HG03457 (cell line): Measurements from ENCODE around the gene PLPP4.

ENCODE experiments used
- ATAC-seq: cut with Tn5 transposase; IDR thresholded peaks from one replicate; pipeline ENCODE4 v1.9.1; 2021; ENCODE audit warnings: moderate number of reproducible peaks; ENCODE audit not compliant: unreplicated experiment

PLPP4 gene

GRCh38 chr10:120456143-120456625, 843 bp upstream of the PLPP4 start:
- ATAC-seq: no peak

GRCh38 chr10:120457431-120458172, 575 bp downstream of the PLPP4 start:
- ATAC-seq: no peak

- ATAC-seq: no peak
Measured at GRCh38 chr10:120458432-120458831, 1.4 kb downstream of the PLPP4 start.

- no peak for ATAC-seq
Measured at GRCh38 chr10:120459185-120459584, 2.2 kb downstream of the PLPP4 start.

GRCh38 chr10:120460186-120460585, 3.2 kb downstream of the PLPP4 start:
- ATAC-seq: no peak

GRCh38 chr10:120460776-120461175, 3.7 kb downstream of the PLPP4 start:
- ATAC-seq: no peak

- no peak for ATAC-seq
Measured at GRCh38 chr10:120462018-120462682, 5.1 kb downstream of the PLPP4 start.

- no peak for ATAC-seq
Measured at GRCh38 chr10:120465138-120465537, 8.1 kb downstream of the PLPP4 start.

- no peak for ATAC-seq
Measured at GRCh38 chr10:120466006-120466405, 9.0 kb downstream of the PLPP4 start.

GRCh38 chr10:120473593-120473992, 16.6 kb downstream of the PLPP4 start:
- no peak for ATAC-seq

GRCh38 chr10:120474956-120475355, 17.9 kb downstream of the PLPP4 start:
- ATAC-seq: no peak

- no peak for ATAC-seq
Measured at GRCh38 chr10:120475844-120476791, 19.1 kb downstream of the PLPP4 start.

GRCh38 chr10:120477021-120477742, 20.2 kb downstream of the PLPP4 start:
- ATAC-seq: no peak

- ATAC-seq: no peak
Measured at GRCh38 chr10:120477743-120478141, 20.7 kb downstream of the PLPP4 start.

GRCh38 chr10:120478386-120478785, 21.4 kb downstream of the PLPP4 start:
- no peak for ATAC-seq

- no peak for ATAC-seq
Measured at GRCh38 chr10:120479506-120479905, 22.5 kb downstream of the PLPP4 start.

- no peak for ATAC-seq
Measured at GRCh38 chr10:120480065-120480600, 23.1 kb downstream of the PLPP4 start.

GRCh38 chr10:120480848-120481247, 23.8 kb downstream of the PLPP4 start:
- ATAC-seq: no peak

- ATAC-seq: no peak
Measured at GRCh38 chr10:120483006-120483405, 26.0 kb downstream of the PLPP4 start.

- ATAC-seq: no peak
Measured at GRCh38 chr10:120483651-120484301, 26.7 kb downstream of the PLPP4 start.
